Right ventricle myocardium inferior (tissue), 1 donor: ENCODE measurements around the gene HSDL1. TPM values are rescaled to one million over a fixed set of nuclear protein-coding genes. Genes with fewer than 3 reads are reported as not detected.

ENCODE experiments used
- ATAC-seq: fragments of 200-7000 bp; cut with Tn5 transposase; one replicate; pipeline ENCODE4 v1.9.1; 2020; ENCODE audit warnings: mild to moderate bottlenecking, moderate library complexity
- DNase-seq: peaks from one replicate; pipeline ENCODE4 v3.0.0; 2021; ENCODE audit errors: missing footprints
- intact Hi-C: fragments of 100-400 bp; cut with DNase I; formaldehyde crosslinking; loops from one replicate; pipeline ENCODE4 v1.11.0; 2022
- total RNA-seq: library from RNA; stranded (reverse); fragmentation: NEBNext Ultra II Directional; extraction: Animal tissue kit (Norgen Biotek cat#: 25700); gene quantifications from one replicate; pipeline ENCODE4 v1.2.1, GENCODE V29; 2021
- donor health status: DM: no; HTN: yes; CAD: no; lungs with severe emphysema.

The HSDL1 gene
- total RNA-seq, 1 donor from 2014 or later: 24.1 TPM

GRCh38 chr16:84144209-84144858, 643 bp downstream of the HSDL1 start:
- DNase-seq (peak; percentile 78), ATAC-seq (peak; percentile 27)
- intact Hi-C loops: loop anchor here (2.0 kb wide), 1 partner anchor 32 kb away; no protein-coding TSS in a partner anchor

GRCh38 chr16:84143784-84144199, 1.2 kb downstream of the HSDL1 start:
- no peak for ATAC-seq
- no peak for DNase-seq
- intact Hi-C loops: loop anchor here (2.0 kb wide), 1 partner anchor 33 kb away; no protein-coding TSS in a partner anchor

- DNase-seq (no peak), ATAC-seq (no peak)
- intact Hi-C loops: no loop called here
Measured at GRCh38 chr16:84143081-84143480, 1.9 kb downstream of the HSDL1 start.

GRCh38 chr16:84141143-84141670, 3.8 kb downstream of the HSDL1 start:
- ATAC-seq: no peak
- intact Hi-C loops: no loop called here
- DNase-seq: no peak

GRCh38 chr16:84139628-84140258, 5.2 kb downstream of the HSDL1 start:
- intact Hi-C loops: loop anchor here (2.0 to 5.0 kb wide), 2 partner anchors 23 to 52 kb away; partner anchors contain the start of gene MBTPS1
- DNase-seq (no peak), ATAC-seq (no peak)

- no peak for DNase-seq
- ATAC-seq: peak; percentile 82
- intact Hi-C loops: loop anchor here (2.0 to 5.0 kb wide), 2 partner anchors 22 to 52 kb away; partner anchors contain the start of gene MBTPS1
Measured at GRCh38 chr16:84138824-84139627, 6.0 kb downstream of the HSDL1 start.

GRCh38 chr16:84138500-84138823, 6.5 kb downstream of the HSDL1 start:
- DNase-seq (no peak), ATAC-seq (no peak)
- intact Hi-C loops: loop anchor here (2.0 to 5.0 kb wide), 2 partner anchors 22 to 51 kb away; partner anchors contain the start of gene MBTPS1

GRCh38 chr16:84137769-84138357, 7.1 kb downstream of the HSDL1 start:
- intact Hi-C loops: loop anchor here (2.0 to 5.0 kb wide), 2 partner anchors 21 to 51 kb away; partner anchors contain the start of gene MBTPS1
- DNase-seq (no peak), ATAC-seq (no peak)

GRCh38 chr16:84137287-84137686, 7.7 kb downstream of the HSDL1 start:
- DNase-seq (no peak), ATAC-seq (no peak)
- intact Hi-C loops: loop anchor here (5.0 kb wide), 1 partner anchor 50 kb away; no protein-coding TSS in a partner anchor

GRCh38 chr16:84136331-84137125, 8.4 kb downstream of the HSDL1 start:
- intact Hi-C loops: loop anchor here (5.0 kb wide), 1 partner anchor 49 kb away; no protein-coding TSS in a partner anchor
- ATAC-seq (no peak), DNase-seq (no peak)

- DNase-seq (no peak), ATAC-seq (no peak)
- intact Hi-C loops: no loop called here
Measured at GRCh38 chr16:84132527-84133285, 12.3 kb downstream of the HSDL1 start.

GRCh38 chr16:84131117-84131516, 13.9 kb downstream of the HSDL1 start:
- ATAC-seq (no peak), DNase-seq (no peak)
- intact Hi-C loops: no loop called here

- ATAC-seq (no peak), DNase-seq (no peak)
- intact Hi-C loops: no loop called here
Measured at GRCh38 chr16:84124257-84125073, 20.5 kb downstream of the HSDL1 start.

GRCh38 chr16:84121007-84121406, 24.0 kb downstream of the HSDL1 start:
- no peak for ATAC-seq
- no peak for DNase-seq
- intact Hi-C loops: no loop called here

GRCh38 chr16:84120023-84120422, 25.0 kb downstream of the HSDL1 start:
- intact Hi-C loops: no loop called here
- DNase-seq (no peak), ATAC-seq (no peak)

GRCh38 chr16:84119368-84119767, 25.6 kb downstream of the HSDL1 start:
- ATAC-seq (no peak), DNase-seq (no peak)
- intact Hi-C loops: no loop called here
